GM12878 (cell line): ENCODE measurements around the gene RGS4. TPM values are rescaled to one million over a fixed set of nuclear protein-coding genes. Genes with fewer than 3 reads are reported as not detected.

Experiments used
- ATAC-seq: fragments of 200-7000 bp; cut with Tn5 transposase; 3 replicates; pipeline ENCODE4 v1.9.1; 2020; ENCODE audit warnings: mild to moderate bottlenecking, moderate library complexity
- BruUV-seq: library from RNA; stranded (reverse); fragments of 400-500 nt; replicated peaks from 2 replicates; lab custom pipeline; 2021; lab: Mats Ljungman, UMichigan
- CTCF ChIA-PET: fragments of 300-600 bp; sonication (Branson Sonifier 250); formaldehyde crosslinking; extraction: SDS; loops from one replicate; lab custom pipeline; 2021; ENCODE audit warnings: inconsistent platforms; lab: Yijun Ruan, JAX
- POLR2A ChIA-PET: fragments of 350-600 bp; formaldehyde crosslinking; extraction: SDS; loops from one replicate; lab custom pipeline; 2021; ENCODE audit warnings: inconsistent platforms; lab: Charles Lee
- RAD21 ChIA-PET: fragments of 300-600 bp; sonication (Branson Sonifier 250); formaldehyde crosslinking; loops from one replicate; lab custom pipeline; 2023; ENCODE audit warnings: antibody characterized with exemption; ENCODE audit not compliant: unreplicated experiment; lab: Charles Lee
- SMC1A ChIA-PET: fragments of 300-600 bp; sonication (Branson Sonifier 250); formaldehyde crosslinking; loops from one replicate; lab custom pipeline; 2023; ENCODE audit not compliant: unreplicated experiment, uncharacterized antibody; lab: Charles Lee
- DNase-seq: peaks from one replicate; pipeline ENCODE4 v3.0.0-alpha.2; 2011; ENCODE audit warnings: low read depth, low spot score
- FAIRE-seq: peaks from 3 replicates; lab custom pipeline; 2011; peaks lifted over from hg19 to GRCh38; lab: Jason Lieb, UNC
- H2AFZ ChIP-seq: 2 replicates; pipeline ENCODE4 v1.6.0; 2011; ENCODE audit warnings: low read depth, low read length, control low read depth; ENCODE audit not compliant: control insufficient read depth
- H3K27ac ChIP-seq: 2 replicates; pipeline ENCODE4 v1.5.1; 2011; ENCODE audit warnings: control low read depth; ENCODE audit not compliant: control insufficient read depth, insufficient read depth
- H3K27me3 ChIP-seq, 2 experiments: replicated peaks in 1 of 2; 2 replicates each; pipeline versions ENCODE4 v1.6.0 to v1.6.1; 2011; ENCODE audit warnings: low read length in 1 of 2; ENCODE audit not compliant: control insufficient read depth in 2 of 2, insufficient read depth in 2 of 2
- H3K36me3 ChIP-seq, 2 experiments: 2 replicates each; pipeline ENCODE4 v1.5.1; 2011; ENCODE audit warnings: low read length in 1 of 2; ENCODE audit not compliant: control insufficient read depth in 2 of 2, insufficient read depth in 2 of 2
- H3K4me1 ChIP-seq: 2 replicates; pipeline ENCODE4 v1.6.1; 2011; ENCODE audit warnings: mild to moderate bottlenecking, low read length, moderate library complexity, mixed read lengths; ENCODE audit not compliant: control insufficient read depth, insufficient read depth
- H3K4me2 ChIP-seq: 2 replicates; pipeline ENCODE4 v1.6.0; 2011; ENCODE audit warnings: control low read depth; ENCODE audit not compliant: control insufficient read depth, insufficient read depth
- H3K4me3 ChIP-seq: fragments of 200-600 bp; sonication (generic); 2 replicates; pipeline ENCODE4 v1.5.1; 2016
- H3K79me2 ChIP-seq: 2 replicates; pipeline ENCODE4 v1.6.0; 2011; ENCODE audit warnings: low read length; ENCODE audit not compliant: control insufficient read depth, insufficient read depth
- H3K9ac ChIP-seq: 2 replicates; pipeline ENCODE4 v1.8.0; 2011; ENCODE audit warnings: low read length, control low read depth, mixed read lengths; ENCODE audit not compliant: control insufficient read depth, insufficient read depth
- H3K9me3 ChIP-seq: replicated peaks from 3 replicates; pipeline ENCODE4 v1.5.1; 2011; ENCODE audit warnings: mild to moderate bottlenecking, low read length; ENCODE audit not compliant: control insufficient read depth, insufficient read depth
- H4K20me1 ChIP-seq: 2 replicates; pipeline ENCODE4 v1.6.0; 2011; ENCODE audit not compliant: control insufficient read depth, insufficient read depth
- BACH1 ChIP-seq: fragments of 450-650 bp; IDR thresholded peaks from 2 replicates; pipeline ENCODE4 v1.6.1; 2017; ENCODE audit warnings: mild to moderate bottlenecking, borderline replicate concordance
- CHD4 ChIP-seq: fragments of 200-600 bp; sonication (generic); IDR thresholded peaks from 2 replicates; pipeline ENCODE4 v1.6.1; 2016; ENCODE audit warnings: mild to moderate bottlenecking
- MXI1 ChIP-seq: fragments of 150-350 bp; IDR thresholded peaks from 2 replicates; pipeline ENCODE4 v1.6.1; 2011; ENCODE audit warnings: low read depth, mild to moderate bottlenecking, inconsistent platforms, low read length, improper control_type of control experiment
- PAX8 ChIP-seq: fragments of 450-650 bp; IDR thresholded peaks from 2 replicates; pipeline ENCODE4 v1.6.1; 2017; ENCODE audit warnings: mild to moderate bottlenecking, moderate library complexity
- POLR2A ChIP-seq: IDR thresholded peaks from 2 replicates; pipeline ENCODE4 v1.6.1; 2011; ENCODE audit warnings: low read depth, mild to moderate bottlenecking, low read length
- SMAD5 ChIP-seq: IDR thresholded peaks from 2 replicates; pipeline ENCODE4 v1.6.1; 2016; ENCODE audit warnings: antibody characterized with exemption, low read depth
- SMARCA5 ChIP-seq: fragments of 450-650 bp; IDR thresholded peaks from 2 replicates; pipeline ENCODE4 v1.6.1; 2017; ENCODE audit warnings: mild to moderate bottlenecking
- SUZ12 ChIP-seq: fragments of 200-600 bp; sonication (generic); IDR thresholded peaks from one replicate; pipeline ENCODE4 v1.6.1; 2018; ENCODE audit warnings: antibody characterized with exemption, mild to moderate bottlenecking; ENCODE audit not compliant: unreplicated experiment
- TCF3 ChIP-seq: IDR thresholded peaks from 2 replicates; pipeline ENCODE4 v1.6.1; 2012; ENCODE audit warnings: low read depth, mild to moderate bottlenecking, low read length, borderline replicate concordance; ENCODE audit not compliant: insufficient read depth
- YY1 ChIP-seq: IDR thresholded peaks from 2 replicates; pipeline ENCODE4 v1.6.1; 2011; ENCODE audit warnings: low read depth, mild to moderate bottlenecking, low read length
- WGBS: methylation state at CpG from one replicate; pipeline ENCODE4 v1.1.6; 2016; ENCODE audit warnings: low lambda C conversion rate; ENCODE audit not compliant: insufficient replicate concordance, insufficient coverage; ENCODE audit errors: missing lambda C conversion rate; 5-methylcytosine and 5-hydroxymethylcytosine counted together
- in situ Hi-C: fragments of 300-500 bp; cut with MboI; formaldehyde crosslinking; loops from 9 replicates; pipeline ENCODE4 v1.14.3; 2018; ENCODE audit warnings: mixed read lengths
- intact Hi-C: fragments of 100-400 bp; cut with micrococcal nuclease; formaldehyde crosslinking; loops from one replicate; pipeline ENCODE4 v1.14.2; 2022; ENCODE audit not compliant: unreplicated experiment
- polyA plus RNA-seq, 11 experiments: library from polyadenylated mRNA; depleted of rRNA in 4 of 11; unstranded in 6 of 11; stranded (reverse) in 5 of 11; fragments of >200 nt; fragmentation: Nextera tagmentation in 4 of 11; fragmentation: Illumina TruSeq in 1 of 11; extraction: Ambion mirVana in 4 of 11; extraction: Trizol in 1 of 11; gene quantifications; 1 replicate in 1 of 11; 2 replicates in 10 of 11; pipeline versions ENCODE4 v1.2.1 to v1.2.3, GENCODE V29; 2011 to 2016; ENCODE audit warnings: inconsistent platforms in 2 of 11, missing spikeins in 2 of 11, low read depth in 1 of 11
- total RNA-seq, 4 experiments: library from RNA; depleted of rRNA in 3 of 4; stranded (reverse); fragments of >200 nt in 3 of 4; fragmentation: Illumina TruSeq in 1 of 4; extraction: Trizol in 1 of 4; gene quantifications; 2 replicates each; pipeline versions ENCODE4 v1.2.1 to v1.2.3, GENCODE V29; 2013 to 2021
- TF ChIP-seq, protein P1 (sequence below): IDR thresholded peaks from 2 replicates; pipeline ENCODE4 v1.6.1; 2012; ENCODE audit warnings: low read depth, low read length, improper control_type of control experiment
- TF ChIP-seq, protein P2 (sequence below): fragments of 450-650 bp; IDR thresholded peaks from 2 replicates; pipeline ENCODE4 v1.6.1; 2017; ENCODE audit warnings: mild to moderate bottlenecking
- TF ChIP-seq, protein P3 (sequence below): fragments of 450-650 bp; IDR thresholded peaks from 2 replicates; pipeline ENCODE4 v1.6.1; 2017; ENCODE audit warnings: mild to moderate bottlenecking, moderate library complexity

The RGS4 gene
- total and polyA plus RNA-seq, 10 of the 15 experiments (the other 5 are each of a cell fraction or from before 2014, with no cell fraction given), result 0.05 to 0.14 TPM; not detected in 8

DNA sequence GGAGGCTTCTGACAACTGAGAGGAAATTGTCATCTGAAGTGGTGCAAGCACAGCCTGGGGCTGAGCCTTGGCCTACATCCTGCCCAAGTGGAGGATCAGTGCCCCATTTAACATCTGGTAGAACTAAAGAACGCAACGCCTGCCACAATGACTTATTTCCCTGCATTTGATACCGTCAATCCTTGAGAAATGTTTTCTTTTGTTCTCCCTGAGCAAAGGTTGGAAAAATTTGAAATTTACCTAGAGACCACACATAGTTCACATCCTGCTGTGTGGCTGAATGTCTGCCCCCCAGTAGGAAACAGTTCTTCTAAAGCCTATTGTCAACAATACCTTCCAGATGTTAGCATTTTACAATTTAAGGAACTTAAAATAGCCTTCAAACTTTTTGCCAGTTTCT, 5.6 kb upstream of the RGS4 start:
- no peak for FAIRE-seq
- no peak for DNase-seq
- Histone ChIP-seq H3K4me1 (no peaks in the 10 kb centered on the region), H2AFZ (no peak overlapping the region), H3K4me3 (no peak overlapping the region), H3K4me2 (no peak overlapping the region), H3K27ac (no peak overlapping the region), H3K9me3 (no peaks in the 10 kb centered on the region), H3K9ac (no peak overlapping the region), H3K36me3 (no peaks in the 10 kb centered on the region), H3K27me3 (no peaks in the 10 kb centered on the region), H4K20me1 (no peaks in the 10 kb centered on the region), H3K79me2 (no peaks in the 10 kb centered on the region)
- in situ Hi-C loops, result no loop called here
- ChIA-PET RAD21 (no interaction called here), CTCF (no interaction called here), SMC1A (no interaction called here), POLR2A (no interaction called here)
- intact Hi-C loops, result no loop called here
- no TSS peak for BruUV-seq
- ATAC-seq, result no peak
- TF ChIP-seq MXI1, result no peak
- no peak for TF ChIP-seq SMARCA5
- TF ChIP-seq SUZ12, result no peak
- TF ChIP-seq CHD4, result no peak
- TF ChIP-seq TCF3, result no peak
- TF ChIP-seq, protein P1, sequence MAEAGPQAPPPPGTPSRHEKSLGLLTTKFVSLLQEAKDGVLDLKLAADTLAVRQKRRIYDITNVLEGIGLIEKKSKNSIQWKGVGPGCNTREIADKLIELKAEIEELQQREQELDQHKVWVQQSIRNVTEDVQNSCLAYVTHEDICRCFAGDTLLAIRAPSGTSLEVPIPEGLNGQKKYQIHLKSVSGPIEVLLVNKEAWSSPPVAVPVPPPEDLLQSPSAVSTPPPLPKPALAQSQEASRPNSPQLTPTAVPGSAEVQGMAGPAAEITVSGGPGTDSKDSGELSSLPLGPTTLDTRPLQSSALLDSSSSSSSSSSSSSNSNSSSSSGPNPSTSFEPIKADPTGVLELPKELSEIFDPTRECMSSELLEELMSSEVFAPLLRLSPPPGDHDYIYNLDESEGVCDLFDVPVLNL, result no peak
- no peak for TF ChIP-seq YY1
- TF ChIP-seq POLR2A, result no peak
- 0% methylated on average over 3 of the region's 3 CpGs for WGBS

GRCh38 chr1:163066168-163066567, 3.0 kb upstream of the RGS4 start:
- ATAC-seq (no peak), DNase-seq (no peak), FAIRE-seq (no peak)
- H3K27me3 ChIP-seq, result peaks cover 0 to 8% of the 10 kb centered on the region in 2 experiments; a peak in 1 of 4 replicates
- H3K4me3 ChIP-seq, result no peak overlapping the region
- SMC1A ChIA-PET, result no interaction called here
- H3K79me2 ChIP-seq, result no peaks in the 10 kb centered on the region
- no peak overlapping the region for H3K4me2 ChIP-seq
- H2AFZ ChIP-seq, result no peak overlapping the region
- RAD21 ChIA-PET, result no interaction called here
- BruUV-seq, result no TSS peak
- no peaks in the 10 kb centered on the region for H4K20me1 ChIP-seq
- in situ Hi-C loops, result no loop called here
- H3K4me1 ChIP-seq, result no peaks in the 10 kb centered on the region
- 90% methylated on average over 1 of the region's 1 CpG for WGBS
- intact Hi-C loops, result no loop called here
- POLR2A ChIA-PET, result no interaction called here
- no peak overlapping the region for H3K27ac ChIP-seq
- H3K9me3 ChIP-seq, result no peaks in the 10 kb centered on the region
- H3K9ac ChIP-seq, result no peak overlapping the region
- no peaks in the 10 kb centered on the region for H3K36me3 ChIP-seq
- CTCF ChIA-PET, result no interaction called here
- TF ChIP-seq BACH1 (no peak), PAX8 (no peak), SMAD5 (no peak)
- TF ChIP-seq, protein P2, sequence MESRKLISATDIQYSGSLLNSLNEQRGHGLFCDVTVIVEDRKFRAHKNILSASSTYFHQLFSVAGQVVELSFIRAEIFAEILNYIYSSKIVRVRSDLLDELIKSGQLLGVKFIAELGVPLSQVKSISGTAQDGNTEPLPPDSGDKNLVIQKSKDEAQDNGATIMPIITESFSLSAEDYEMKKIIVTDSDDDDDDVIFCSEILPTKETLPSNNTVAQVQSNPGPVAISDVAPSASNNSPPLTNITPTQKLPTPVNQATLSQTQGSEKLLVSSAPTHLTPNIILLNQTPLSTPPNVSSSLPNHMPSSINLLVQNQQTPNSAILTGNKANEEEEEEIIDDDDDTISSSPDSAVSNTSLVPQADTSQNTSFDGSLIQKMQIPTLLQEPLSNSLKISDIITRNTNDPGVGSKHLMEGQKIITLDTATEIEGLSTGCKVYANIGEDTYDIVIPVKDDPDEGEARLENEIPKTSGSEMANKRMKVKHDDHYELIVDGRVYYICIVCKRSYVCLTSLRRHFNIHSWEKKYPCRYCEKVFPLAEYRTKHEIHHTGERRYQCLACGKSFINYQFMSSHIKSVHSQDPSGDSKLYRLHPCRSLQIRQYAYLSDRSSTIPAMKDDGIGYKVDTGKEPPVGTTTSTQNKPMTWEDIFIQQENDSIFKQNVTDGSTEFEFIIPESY, result no peak
- TF ChIP-seq, protein P3, sequence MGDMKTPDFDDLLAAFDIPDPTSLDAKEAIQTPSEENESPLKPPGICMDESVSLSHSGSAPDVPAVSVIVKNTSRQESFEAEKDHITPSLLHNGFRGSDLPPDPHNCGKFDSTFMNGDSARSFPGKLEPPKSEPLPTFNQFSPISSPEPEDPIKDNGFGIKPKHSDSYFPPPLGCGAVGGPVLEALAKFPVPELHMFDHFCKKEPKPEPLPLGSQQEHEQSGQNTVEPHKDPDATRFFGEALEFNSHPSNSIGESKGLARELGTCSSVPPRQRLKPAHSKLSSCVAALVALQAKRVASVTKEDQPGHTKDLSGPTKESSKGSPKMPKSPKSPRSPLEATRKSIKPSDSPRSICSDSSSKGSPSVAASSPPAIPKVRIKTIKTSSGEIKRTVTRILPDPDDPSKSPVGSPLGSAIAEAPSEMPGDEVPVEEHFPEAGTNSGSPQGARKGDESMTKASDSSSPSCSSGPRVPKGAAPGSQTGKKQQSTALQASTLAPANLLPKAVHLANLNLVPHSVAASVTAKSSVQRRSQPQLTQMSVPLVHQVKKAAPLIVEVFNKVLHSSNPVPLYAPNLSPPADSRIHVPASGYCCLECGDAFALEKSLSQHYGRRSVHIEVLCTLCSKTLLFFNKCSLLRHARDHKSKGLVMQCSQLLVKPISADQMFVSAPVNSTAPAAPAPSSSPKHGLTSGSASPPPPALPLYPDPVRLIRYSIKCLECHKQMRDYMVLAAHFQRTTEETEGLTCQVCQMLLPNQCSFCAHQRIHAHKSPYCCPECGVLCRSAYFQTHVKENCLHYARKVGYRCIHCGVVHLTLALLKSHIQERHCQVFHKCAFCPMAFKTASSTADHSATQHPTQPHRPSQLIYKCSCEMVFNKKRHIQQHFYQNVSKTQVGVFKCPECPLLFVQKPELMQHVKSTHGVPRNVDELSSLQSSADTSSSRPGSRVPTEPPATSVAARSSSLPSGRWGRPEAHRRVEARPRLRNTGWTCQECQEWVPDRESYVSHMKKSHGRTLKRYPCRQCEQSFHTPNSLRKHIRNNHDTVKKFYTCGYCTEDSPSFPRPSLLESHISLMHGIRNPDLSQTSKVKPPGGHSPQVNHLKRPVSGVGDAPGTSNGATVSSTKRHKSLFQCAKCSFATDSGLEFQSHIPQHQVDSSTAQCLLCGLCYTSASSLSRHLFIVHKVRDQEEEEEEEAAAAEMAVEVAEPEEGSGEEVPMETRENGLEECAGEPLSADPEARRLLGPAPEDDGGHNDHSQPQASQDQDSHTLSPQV, result no peak
